HG02973 (cell line): ENCODE measurements around the gene APOBEC3A.
A peak's percentile ranks its signal among the peaks of the same experiment; 100 is the strongest.
"Not testable (repeated sequence)": the region's sequence is repeated elsewhere in the genome, so short reads cannot be mapped to it uniquely, and the experiment has no call there.

Source experiments
- ATAC-seq: cut with Tn5 transposase; IDR thresholded peaks from one replicate; pipeline ENCODE4 v1.9.1; 2021; ENCODE audit warnings: moderate library complexity; ENCODE audit not compliant: unreplicated experiment

The APOBEC3A gene

DNA sequence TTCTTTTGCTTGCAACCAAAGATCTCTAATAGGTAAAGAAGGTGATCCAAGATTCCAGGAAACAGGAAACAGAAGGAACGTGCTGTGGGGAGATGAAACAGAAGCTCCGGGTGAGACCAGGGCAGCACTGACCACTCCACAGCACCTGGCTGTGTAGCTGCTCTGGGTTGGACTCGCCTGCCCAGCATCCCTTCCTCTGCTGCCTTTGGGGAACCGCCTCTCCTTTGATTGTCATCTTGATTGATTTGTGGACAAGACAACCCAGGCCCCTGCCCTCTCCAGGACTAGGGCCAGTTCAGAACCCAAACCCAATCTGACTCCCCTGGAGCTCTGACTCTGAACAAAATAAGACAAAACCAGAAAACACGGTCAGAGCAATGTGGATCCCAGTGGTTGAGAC lies 14.7 kb upstream of the APOBEC3A start:
- no peak for ATAC-seq

DNA sequence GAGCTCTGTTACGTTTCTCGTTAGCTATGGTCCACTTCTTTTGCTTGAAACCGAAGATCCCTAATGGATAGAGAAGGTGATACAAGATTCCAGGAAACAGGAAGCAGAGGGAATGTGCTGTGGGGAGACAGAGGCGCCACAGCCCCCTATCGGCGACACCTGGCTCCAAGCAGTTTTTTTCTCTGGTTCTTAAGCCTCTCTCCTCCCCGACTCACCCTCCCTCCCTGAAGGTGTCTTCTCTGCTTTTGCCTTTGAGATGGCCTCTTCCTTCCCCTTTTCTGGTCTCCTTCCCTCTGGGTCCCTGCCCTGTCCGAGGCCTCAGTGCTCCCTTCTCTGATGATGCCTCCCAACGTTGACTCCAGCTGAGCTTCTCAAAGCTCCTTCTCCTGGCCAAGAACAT lies 14.2 kb upstream of the APOBEC3A start:
- ATAC-seq: no peak

DNA sequence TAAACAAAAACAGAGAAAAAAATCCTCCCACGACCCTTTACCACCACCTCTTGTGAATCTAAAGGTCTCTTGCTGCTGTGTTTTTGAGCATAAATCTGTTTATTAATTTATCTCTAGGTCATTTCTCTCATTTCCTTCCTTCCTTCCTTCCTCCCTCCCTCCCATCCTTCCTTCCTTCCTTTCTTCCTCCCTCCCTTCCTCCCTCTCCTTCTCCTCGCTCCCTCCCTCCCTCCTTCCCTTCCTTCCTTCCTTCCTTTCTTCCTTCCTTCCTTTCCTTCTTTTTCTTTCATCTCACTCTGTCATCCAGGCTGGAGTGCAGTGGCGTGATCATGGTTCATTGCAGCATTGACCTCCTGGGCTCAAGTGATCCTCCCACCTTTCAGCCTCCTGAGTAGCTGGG lies 13.5 kb upstream of the APOBEC3A start:
- no peak for ATAC-seq

DNA sequence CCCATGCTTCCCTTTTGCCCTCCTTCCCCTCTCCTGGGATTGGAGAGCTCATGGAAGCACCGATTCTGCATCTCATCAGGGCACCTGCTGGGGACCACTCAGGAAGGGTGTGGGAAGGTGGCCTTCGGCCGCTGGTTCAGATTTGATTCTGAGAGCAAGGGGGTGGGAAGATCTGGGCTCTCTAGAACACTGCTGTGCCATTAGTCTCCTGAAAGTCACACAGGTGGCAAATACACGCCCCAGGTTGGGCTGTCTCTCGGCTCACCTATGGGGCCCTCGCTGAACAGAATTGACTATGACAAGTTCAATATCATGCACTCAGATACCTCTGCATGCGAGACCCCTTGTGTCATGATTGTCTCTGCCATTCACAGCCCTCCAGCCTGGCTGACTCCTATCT lies 12.8 kb upstream of the APOBEC3A start:
- no peak for ATAC-seq

DNA sequence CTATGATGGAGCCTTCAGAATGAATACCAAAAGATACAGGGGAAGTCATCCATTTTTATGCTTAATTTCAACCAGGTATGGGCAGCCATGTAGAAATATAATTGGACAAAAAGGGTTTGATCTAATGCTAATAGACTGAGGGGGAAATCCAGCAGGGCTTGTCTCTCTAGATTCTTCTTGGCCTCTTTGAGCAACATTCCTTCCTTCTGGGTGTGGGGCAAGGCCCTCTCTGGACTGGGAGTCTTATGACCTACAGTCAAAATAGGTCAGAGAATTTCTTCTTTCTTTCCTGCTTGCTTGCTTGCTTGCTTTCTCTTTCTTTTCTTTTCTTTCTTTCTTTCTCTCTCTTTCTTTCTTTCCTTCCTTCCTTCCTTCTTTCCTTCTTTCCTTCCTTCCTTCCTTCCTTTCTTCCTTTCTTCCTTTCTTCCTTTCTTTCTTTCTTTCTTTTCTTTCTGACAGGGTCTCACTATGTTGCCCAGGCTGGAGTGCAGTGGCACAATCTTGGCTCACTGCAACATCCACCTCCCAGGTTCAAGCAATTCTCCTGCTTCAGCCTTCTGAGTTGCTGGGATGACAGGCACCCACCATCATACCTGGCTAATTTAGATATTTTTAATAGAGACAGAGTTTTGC lies 11.6 kb upstream of the APOBEC3A start:
- not testable (repeated sequence) for ATAC-seq

DNA sequence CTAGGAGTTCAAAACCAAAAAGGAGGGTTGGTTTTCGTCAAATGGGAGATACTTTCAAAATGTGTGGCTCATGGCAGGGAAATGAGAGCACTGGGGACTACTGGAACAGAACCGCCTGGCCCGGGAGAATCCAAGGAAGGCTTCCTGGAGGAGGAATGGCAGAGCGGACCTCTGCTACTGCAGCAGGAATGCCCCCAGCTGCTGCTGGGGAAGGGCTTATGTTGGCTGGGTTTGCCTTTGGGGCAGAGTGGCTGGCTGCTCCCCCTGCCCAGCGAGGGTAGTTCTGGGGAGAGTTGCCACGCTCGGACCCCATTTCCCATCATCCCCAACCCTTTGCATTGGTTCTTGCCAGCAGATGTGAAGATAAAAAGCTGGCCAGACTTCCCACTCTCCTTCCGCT lies 10.6 kb upstream of the APOBEC3A start:
- ATAC-seq: no peak

DNA sequence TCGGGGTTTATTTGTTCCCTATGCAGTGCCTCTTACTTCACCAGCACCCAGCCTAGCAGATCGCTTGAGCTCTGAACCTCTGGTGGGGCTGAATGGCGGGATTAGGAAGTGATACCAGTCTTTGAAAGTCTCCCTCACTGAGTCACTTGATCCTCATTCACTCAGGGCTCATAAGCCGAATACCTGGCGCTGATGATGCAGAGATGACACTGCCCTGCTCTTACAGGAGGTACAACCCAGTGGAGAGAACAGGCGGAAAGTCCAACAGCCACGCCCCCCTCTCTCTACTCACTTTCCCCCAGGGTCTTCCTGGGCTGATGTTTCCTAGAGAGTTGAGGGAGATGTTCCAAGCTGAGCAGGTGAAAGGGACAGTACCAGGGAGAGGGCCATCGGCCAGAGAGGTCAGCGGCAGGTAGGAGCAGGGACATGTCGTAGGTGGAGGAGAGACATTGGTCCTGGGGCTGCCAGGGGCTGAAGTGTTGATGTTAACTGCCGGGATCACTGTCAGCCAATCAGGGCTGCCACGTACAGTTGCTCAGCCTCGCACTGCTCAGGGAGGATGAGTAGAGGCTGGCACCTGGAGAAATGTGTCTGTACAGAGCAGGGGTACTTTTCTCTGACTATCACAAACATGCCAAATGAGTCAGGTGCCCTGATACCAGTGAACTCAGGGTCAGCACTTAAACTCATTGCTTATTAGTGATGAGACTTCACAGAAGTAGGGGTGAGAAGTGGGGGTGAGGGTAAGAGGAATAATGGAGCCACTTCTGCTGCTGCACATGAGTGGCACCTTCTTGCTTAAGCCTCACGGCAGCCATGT lies 9.9 kb upstream of the APOBEC3A start:
- no peak for ATAC-seq

DNA sequence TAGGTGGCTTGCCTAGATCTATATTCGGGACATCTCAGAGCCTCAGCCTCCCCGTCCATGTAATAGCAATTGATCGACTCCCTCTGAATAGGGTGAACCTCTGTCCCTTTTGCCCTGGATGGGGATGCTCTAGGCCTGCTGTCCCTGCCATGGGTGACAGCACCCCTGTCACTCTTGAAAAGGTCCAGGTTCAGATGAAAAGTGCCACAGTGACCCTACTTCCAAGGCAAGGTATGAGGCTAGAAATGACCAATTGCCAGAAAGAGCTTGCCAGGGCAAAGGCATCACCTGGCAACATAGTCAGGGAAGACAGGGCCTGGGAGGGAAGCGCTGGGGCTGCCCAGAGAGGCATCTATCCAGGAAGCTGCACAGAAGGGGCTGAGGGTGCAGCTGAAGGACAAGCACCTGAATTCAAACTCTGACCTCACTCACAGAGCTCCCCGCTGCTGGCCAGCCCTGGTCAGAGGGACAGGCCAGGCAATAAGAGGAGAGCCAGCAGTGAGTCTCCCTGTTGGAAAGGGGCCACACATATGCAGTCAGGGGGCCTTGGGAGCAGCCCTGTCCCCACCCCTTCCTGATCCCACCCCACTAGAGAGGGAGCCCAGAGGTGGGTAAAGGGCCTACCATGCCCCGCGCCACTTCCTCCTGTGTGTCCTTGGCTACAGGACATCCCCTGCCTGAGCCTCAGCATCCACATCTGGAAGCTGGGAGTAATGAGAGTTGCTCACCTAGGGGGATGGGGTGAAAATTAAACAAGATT lies 9.0 kb upstream of the APOBEC3A start:
- ATAC-seq: no peak

DNA sequence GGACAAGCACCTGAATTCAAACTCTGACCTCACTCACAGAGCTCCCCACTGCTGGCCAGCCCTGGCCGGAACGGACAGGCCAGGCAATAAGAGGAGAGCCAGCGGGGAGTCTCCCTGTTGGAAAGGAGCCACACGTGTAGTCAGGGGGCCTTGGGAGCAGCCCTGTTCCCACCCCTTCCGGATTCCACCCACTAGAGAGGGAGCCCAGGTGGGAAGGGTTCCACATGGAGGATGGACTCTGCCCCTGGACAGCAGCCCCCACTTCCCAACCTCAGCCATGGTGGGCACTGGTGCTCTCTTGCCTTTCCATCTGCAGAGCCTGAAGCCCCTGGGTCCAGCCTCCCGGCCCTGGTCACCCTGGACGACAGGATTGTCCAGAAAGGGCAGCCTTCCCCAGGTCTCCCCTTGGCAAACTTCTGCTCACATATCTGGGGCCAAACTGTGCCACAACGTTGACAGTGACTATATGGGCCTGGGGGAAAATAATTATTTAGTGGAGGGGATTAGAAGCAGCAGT lies 7.5 kb upstream of the APOBEC3A start:
- no peak for ATAC-seq

DNA sequence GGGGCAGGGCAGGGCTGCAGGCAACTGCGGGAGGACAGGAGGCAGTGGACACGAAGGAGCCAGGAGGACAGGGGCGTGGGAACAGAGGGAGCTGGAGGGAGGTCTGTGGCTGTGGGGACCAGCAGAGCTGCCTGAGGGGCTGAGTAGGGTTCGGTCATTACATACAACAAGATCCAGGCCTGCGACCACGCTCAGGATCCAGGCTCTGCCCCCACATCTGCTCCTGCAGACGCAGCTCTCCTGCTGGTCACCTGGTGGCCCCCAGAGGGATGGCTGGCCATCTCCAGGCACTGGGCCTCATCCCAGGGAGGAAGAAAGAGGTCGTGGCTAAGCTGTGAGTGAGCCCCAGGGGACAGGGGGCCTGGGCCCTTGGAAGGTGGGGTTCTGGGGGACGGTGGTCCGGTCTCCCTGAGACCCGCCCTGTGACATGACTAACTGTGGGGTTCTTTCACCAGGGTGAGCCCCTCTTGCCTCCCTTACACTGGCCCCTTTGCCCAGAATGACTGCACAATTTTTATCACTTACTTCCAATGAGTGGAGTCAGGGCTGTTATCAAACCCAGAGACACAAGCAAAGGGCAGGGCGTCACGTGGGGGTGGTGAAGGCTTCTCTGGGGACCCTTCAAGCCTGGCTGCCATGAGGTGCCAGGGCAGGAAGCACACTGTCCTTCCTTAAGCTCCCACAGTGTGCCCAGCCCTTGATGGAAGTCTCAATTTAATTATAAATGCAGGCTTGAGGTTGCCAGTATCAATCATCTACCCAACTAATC lies 6.7 kb upstream of the APOBEC3A start:
- ATAC-seq: no peak

DNA sequence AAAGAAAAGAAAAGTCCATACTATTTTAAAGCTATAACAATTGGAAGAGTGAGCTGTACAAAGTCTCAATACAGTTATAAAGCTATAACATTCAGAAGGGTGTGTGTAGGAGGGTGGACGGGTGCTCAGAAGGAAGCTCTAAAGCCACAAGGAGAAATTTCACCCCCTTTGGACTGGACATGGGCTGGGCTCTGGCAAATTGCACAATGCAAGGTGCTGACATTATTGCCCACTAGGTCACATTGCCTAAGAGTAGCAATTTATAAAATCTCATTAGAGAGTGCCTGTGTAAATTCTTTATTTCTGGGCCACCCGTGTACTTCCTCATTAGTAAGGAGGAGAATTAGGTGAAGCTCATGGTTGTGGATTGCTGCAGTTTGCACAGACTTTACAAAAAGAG lies 5.7 kb upstream of the APOBEC3A start:
- no peak for ATAC-seq

DNA sequence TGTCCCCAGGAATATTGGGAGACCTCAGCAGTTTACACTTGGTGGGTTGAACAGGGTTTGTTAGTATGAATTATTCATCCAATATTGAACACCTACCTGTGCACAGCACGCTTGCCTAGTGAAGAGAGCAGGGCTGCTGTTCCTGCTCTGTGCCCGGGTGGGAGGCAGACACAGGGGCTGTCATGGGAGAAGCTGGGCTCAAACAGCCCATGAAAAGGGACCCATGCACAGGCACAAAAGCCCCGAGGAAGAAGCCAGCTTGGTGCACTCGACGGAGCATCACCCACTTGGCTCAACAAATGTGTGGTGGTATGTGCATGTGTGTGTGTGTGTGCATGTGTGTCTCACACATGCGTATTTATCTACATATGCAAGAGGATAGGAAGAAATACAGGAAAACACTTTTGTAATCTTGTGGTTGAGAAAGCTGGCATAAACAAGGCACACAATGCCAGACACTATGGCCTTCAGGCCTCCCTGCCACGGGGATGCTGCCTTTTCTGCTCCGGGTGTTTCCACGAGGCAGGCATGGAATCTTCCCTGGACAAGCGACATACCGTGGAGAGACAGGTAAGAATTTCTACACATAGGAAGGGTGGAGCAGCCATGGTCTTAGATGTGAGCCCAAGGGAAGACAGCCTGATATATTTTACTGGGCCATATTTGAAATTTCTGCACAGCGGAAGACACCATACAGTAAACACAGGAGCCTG lies 5.0 kb upstream of the APOBEC3A start:
- ATAC-seq: no peak

DNA sequence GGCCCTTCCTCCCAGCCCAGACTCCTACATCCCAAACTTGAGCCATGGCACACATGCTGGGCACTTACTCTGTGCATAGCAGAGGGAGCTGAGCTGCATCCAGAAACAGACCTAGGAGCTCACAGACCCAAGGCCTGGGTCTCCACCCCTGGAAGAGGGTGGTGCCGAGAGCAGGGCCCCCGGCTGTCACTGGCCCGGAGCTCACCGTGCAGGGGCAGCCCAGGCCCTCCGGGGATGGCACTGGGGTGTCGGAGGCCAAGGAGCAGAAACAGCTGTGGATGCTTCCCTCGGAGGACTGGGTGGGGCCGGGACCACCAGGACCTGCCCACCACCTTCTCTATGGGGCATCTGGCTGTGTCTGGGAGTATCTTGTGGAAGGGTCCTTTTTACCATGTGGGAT lies 4.3 kb upstream of the APOBEC3A start:
- no peak for ATAC-seq

DNA sequence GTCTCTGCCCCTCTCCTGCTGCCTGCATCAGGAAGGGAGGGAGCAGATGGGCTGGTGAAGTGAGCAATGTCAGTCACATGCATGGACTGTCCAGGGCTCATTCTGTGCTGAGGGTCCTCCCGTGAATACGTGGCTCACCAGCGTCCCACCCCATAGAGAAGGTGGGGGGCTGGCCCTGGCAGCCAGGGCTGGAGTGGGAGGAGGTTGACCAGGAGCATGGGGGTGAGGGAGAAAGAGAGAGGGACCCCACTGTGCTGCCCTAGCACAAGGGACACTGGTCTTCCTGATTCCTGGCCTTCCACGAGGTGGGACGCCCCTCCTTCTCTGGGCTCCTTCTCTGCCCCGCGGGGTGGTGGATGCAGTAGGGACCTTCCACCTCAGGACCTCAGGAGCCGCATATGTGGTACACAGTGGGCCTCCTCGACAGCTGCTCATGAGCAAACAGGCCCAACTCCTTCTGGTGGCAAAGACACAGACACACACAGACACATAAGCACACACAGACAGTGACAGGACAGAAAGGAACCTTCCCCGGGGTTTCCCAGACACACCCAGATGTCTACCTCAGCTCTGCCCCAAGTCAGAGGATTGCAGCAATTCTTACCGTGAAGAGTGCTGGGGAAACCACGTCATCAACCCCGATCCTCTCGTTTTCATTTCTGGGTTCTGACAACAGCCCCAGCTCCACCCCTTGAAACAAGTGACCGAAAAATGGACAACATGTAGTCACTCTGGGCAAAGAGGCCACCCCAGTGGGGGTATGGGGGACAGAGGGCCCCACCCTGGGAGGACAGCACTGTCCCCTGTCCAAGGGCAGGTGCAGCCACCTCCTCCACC lies 3.6 kb upstream of the APOBEC3A start:
- ATAC-seq: peak; percentile 67

DNA sequence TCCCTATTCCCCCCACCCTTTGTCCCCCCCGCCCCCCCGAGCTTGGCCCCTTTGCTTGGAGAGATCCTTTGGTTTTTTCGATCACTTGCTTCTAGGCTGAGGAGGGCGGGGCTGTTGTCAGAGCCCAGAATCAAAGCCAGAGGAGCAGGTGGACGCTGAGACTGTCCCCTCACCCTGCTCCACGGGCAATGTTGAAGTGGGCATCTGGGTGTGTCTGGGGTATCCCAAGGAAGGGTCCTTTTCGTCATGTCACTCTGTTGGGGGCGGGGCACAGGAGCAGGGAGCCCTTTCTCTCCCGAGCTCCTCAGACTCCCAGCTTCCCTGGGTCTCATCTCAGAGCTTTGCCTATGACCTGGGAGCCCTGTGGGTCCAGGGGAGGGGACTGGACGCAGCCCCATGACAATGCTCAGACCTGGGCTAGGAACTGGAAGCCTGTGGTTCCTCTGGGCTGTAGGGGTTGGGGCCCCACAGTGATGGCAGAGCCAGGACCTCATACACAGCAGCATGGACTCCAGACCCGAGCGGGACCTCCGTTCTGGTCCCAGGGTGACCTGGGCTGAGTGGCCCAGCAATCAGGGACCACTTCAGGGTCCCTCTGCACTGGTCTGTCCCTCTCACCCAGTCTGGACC lies 2.9 kb upstream of the APOBEC3A start:
- no peak for ATAC-seq

DNA sequence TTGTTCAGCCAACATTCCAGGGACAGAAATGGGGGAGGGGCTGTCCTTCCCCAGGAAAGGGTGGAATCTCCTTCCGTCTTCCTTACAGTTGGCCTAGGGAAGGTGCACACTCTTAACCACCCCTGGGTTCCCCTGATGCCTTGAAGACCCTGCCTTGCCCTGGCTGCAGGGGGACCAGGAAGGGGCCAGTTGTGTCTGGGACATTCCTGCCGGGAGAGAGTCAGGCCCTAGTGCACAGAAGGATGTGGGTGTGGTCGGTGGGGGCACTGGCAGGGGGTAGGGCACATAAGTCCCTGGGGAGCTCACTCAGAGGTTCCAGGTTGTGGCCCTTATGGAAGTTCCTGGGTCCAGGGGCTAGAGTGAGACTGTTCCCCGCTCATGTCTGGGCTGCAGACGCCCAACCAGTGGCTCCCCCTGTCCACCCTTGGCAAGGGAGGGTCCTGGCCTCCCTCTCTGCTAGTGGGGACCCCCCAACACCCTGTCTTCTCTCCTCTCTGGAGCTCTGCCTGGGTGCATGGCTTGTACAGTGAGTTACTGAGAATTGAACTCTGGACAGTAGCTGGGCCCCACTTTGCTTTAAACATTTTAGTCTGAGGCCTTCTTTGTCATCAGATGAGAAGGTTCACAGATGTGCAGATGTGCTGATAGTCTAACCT lies 2.0 kb upstream of the APOBEC3A start:
- ATAC-seq: no peak

DNA sequence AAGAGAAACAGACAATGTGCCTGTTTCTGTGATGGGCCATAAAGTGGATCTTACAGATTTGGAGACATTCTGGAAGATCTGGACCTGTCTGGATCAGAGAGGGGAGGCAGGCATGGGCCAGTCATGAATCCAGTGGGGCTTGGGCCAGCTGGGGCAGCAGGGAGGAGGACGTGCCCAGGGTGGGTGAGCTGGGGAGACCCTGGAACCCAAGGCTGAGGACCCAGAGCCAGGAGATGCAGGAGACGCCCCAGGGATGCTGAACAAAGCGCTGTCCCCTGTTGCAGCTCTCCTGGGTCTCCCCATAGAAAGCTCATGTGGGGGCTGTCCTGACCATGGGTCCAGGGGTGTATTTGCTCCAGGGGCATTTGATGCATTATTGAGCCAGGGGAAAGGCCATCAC lies 1.5 kb upstream of the APOBEC3A start:
- no peak for ATAC-seq

DNA sequence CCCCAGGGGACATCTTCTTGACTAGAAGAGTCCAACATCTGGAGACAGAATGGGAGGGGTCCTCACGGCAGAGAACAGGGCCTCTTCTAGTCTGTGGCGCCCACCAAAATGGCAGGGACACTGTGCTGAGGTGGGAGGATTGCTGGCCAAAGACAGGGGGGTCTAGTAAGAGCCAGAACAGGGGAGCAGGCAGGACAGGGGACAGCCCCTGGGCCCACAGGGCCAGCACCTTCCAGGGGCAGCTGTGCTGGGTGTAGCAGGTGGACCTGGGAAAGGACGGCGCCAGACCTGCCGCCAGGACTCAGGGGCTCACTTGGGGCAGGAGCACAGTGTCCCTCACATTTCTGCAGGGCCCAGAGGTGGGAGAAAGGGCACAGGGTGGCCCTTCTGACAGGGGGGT lies 858 bp upstream of the APOBEC3A start:
- no peak for ATAC-seq
